ENCODE results near the gene PFKFB3.

DNA sequence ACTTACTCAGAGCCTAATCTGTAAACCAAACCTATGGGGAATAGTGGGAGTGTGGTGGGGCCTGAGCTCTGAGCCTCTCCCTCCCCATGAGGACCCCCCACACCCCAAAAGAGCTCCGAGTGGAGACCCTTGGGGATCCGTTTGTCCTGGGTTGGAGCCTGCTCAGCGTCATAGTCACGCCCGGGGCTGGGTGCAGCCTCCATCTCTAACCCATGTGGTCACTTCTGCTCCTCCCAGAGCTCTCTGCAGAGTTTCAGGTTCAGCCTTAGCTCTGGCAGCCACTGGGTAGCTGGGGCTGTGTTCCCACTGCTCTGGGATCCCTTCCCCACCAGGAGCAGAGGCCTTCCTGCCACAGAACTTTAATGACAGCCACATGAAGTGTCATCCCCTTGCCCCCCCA is 25.9 kb downstream of the PFKFB3 start:
- TF ChIP-seq ZNF384 (IDR thresholded peaks at IDR 0.05) = no peak
- no peak for TF ChIP-seq SP1 (IDR thresholded peaks at IDR 0.05)
- no peak for TF ChIP-seq NFRKB (IDR thresholded peaks at IDR 0.05)
- no peak for TF ChIP-seq FOXA1 (IDR thresholded peaks at IDR 0.05)
- TF ChIP-seq BHLHE40 (IDR thresholded peaks at IDR 0.05; ENCODE audit: borderline replicate concordance) = no peak
- TF ChIP-seq ARNT (IDR thresholded peaks at IDR 0.05) = no peak
- TF ChIP-seq, protein P1, sequence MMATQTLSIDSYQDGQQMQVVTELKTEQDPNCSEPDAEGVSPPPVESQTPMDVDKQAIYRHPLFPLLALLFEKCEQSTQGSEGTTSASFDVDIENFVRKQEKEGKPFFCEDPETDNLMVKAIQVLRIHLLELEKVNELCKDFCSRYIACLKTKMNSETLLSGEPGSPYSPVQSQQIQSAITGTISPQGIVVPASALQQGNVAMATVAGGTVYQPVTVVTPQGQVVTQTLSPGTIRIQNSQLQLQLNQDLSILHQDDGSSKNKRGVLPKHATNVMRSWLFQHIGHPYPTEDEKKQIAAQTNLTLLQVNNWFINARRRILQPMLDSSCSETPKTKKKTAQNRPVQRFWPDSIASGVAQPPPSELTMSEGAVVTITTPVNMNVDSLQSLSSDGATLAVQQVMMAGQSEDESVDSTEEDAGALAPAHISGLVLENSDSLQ (IDR thresholded peaks at IDR 0.05) = no peak
- no peak for TF ChIP-seq SUZ12 (IDR thresholded peaks at IDR 0.05)
- TF ChIP-seq FOXM1 (IDR thresholded peaks at IDR 0.05; ENCODE audit: borderline replicate concordance) = no peak
- no peak for TF ChIP-seq ELF4 (IDR thresholded peaks at IDR 0.05)
- TF ChIP-seq HDGF (IDR thresholded peaks at IDR 0.05; ENCODE audit: borderline replicate concordance) = no peak
- TF ChIP-seq L3MBTL2 (conservative IDR thresholded peaks at IDR 0.05) = no peak
